Epithelial cell of umbilical artery (primary cell): Measurements from ENCODE around the gene NKAIN4. TPM values are rescaled to one million over a fixed set of nuclear protein-coding genes. Genes with fewer than 3 reads are reported as not detected.

Experiments used
- total RNA-seq: library from RNA; depleted of rRNA; stranded (reverse); fragments of >200 nt; gene quantifications from 2 replicates; pipeline ENCODE4 v1.2.3, GENCODE V29; 2014

Gene NKAIN4
- total RNA-seq: not detected in 2 replicates

DNA sequence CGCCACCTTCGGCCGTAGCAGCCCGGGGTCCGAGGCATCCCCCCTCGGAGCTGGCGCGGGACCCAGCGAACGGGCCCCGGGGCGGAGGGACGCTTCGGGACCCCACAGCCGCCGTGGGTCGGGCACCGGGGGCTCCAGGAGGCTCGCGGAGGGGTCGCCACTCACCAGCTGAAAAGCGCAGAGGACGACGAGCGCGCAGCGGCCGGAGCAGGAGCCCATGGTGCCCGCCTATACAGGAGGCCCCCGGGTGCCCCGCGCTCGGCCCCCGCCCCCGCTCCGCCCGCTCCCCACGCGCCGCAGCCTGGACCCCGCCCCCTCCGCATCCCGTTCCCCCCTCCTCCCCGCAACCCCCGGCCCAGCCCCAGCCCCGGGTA, at the start of gene NKAIN4:
Gene NKAIN4, minus strand, starts transcription at position 232 of the 374 bp plus-strand sequence. Its CDS starts 13 bp downstream, at position 219.

GRCh38 chr20:63292904-63293303, 38.6 kb upstream of the NKAIN4 start, which contains the start of gene COL20A1:
Gene COL20A1, plus strand, starts transcription at chr20:63293186. Its CDS starts 1,922 bp downstream, at chr20:63295108.

GRCh38 chr20:63272105-63273058, 18.1 kb upstream of the NKAIN4 start, which contains the start of gene ARFGAP1:
Gene ARFGAP1, plus strand, starts transcription at chr20:63272813. Its CDS starts 2,768 bp downstream, at chr20:63275581.

DNA sequence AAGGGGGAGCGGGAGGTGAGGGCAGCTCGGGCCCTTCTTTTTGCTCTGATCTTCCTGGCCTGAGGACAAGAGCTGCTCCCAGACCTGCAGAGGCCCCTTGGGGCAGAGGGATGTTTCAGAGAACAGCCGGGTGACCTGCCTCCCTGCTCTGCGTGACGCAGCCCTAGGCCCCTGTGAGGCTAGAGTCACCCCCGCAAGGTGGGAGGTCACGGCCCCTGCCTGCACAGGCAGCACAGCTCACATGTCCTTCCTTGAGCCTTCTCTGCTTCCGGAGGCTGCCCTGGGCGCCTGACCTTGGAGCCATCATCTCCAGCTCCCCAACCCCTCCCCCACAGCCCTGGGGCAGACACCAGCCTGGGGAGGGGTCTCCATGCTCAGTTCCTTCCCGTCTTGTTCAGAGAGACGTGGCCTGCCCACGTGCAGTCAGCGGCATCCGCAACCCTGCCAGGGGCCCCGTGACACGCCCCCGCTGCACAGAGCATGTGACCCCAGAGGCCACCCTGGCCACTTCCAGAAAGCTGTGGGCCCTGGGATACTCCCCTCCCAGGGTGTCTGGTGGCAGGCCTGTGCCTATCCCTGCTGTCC, 18.8 kb downstream of the NKAIN4 start, which contains the start of gene BIRC7:
Gene BIRC7, plus strand, starts transcription at position 507 of the 585 bp plus-strand sequence. CDS start 192 bp downstream, outside the sequence.

DNA sequence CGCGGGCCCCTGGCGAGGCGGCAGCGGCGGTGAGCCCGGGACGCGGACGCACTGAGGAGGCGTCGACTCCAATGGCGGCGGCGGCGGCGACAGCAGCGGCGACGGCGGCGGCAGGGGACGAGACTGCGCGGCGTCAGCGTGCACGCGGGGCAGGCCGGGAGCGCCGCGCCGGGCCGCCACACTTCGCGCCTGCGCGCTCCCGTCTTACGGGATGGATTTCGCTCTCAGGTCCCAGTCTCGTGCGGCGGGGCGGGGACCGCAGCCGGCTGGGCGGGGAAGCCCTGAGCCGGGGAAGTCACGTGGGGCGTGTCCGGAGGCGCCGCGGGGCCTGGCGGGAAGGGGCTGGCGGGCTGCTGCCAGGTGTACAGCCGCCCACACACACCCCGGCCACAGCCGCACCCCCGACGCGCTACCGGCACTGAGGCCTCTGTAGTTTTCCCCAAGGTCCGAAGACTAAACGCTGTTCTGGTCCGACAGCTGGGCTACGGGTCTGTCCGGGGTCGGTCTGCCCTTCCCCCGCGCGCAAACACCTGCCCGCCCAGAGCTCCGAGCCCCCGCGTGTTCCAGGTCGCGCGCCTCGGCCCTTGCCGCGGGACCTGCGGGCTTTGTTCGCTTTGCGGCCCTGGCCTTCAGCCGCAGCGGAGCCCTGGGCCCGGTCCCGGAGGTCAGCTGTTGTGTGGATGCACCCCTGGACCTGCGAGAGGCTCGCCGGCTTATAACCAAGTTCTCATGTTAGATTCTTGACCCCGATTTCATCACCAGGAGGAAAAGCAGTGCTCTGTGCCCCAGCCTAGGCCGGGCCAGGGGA, 38.0 kb downstream of the NKAIN4 start, which contains the start of gene YTHDF1:
Gene YTHDF1, minus strand, starts transcription at position 91 of the 808 bp plus-strand sequence. CDS start 239 bp downstream, outside the sequence.

Other genes with a start within 250 kb of the NKAIN4 start
- gene BHLHE23, start 247.5 kb downstream of the NKAIN4 start, total RNA-seq: not detected in 2 replicates
- 18.5 and 21.7 TPM in 2 replicates for gene YTHDF1, start 38.3 kb downstream of the NKAIN4 start, total RNA-seq
- not detected in 2 replicates for gene BIRC7, start 18.6 kb downstream of the NKAIN4 start, total RNA-seq
- 53.8 and 53.9 TPM in 2 replicates for gene ARFGAP1, start 18.4 kb upstream of the NKAIN4 start, total RNA-seq
- not detected in 2 replicates for gene COL20A1, start 38.7 kb upstream of the NKAIN4 start, total RNA-seq
- gene CHRNA4, start 106.9 kb upstream of the NKAIN4 start, total RNA-seq: not detected in 2 replicates
- not detected in 2 replicates for gene KCNQ2, start 218.2 kb upstream of the NKAIN4 start, total RNA-seq
- gene EEF1A2, start 244.6 kb upstream of the NKAIN4 start, total RNA-seq: 0.46 and 3.6 TPM in 2 replicates